Vagina (tissue), 2 donors: ENCODE data around the gene MARK2.

Source experiments
- POLR2A ChIP-seq, 2 donors: fragments of 450-650 bp; IDR thresholded peaks; one replicate each; pipeline ENCODE4 v1.6.1; 2017; ENCODE audit warnings: antibody characterized with exemption in 2 of 2, mild to moderate bottlenecking in 2 of 2, moderate library complexity in 2 of 2
- POLR2AphosphoS5 ChIP-seq, 2 donors: sonication (generic); formaldehyde crosslinking; IDR thresholded peaks; one replicate each; pipeline ENCODE4 v1.9.0; 2017; ENCODE audit warnings: antibody characterized with exemption in 2 of 2, mild to moderate bottlenecking in 2 of 2, low read depth in 1 of 2; ENCODE audit not compliant: insufficient read depth in 1 of 2
- TF ChIP-seq, protein P1 (sequence below), 3 experiments: fragments of 450-650 bp in 2 of 3; fragments of 200-600 bp in 1 of 3; sonication (generic) in 1 of 3; IDR thresholded peaks; one replicate each; pipeline ENCODE4 v1.5.1; 2017 to 2019; ENCODE audit warnings: antibody characterized with exemption in 3 of 3, mild to moderate bottlenecking in 2 of 3, moderate library complexity in 2 of 3

DNA sequence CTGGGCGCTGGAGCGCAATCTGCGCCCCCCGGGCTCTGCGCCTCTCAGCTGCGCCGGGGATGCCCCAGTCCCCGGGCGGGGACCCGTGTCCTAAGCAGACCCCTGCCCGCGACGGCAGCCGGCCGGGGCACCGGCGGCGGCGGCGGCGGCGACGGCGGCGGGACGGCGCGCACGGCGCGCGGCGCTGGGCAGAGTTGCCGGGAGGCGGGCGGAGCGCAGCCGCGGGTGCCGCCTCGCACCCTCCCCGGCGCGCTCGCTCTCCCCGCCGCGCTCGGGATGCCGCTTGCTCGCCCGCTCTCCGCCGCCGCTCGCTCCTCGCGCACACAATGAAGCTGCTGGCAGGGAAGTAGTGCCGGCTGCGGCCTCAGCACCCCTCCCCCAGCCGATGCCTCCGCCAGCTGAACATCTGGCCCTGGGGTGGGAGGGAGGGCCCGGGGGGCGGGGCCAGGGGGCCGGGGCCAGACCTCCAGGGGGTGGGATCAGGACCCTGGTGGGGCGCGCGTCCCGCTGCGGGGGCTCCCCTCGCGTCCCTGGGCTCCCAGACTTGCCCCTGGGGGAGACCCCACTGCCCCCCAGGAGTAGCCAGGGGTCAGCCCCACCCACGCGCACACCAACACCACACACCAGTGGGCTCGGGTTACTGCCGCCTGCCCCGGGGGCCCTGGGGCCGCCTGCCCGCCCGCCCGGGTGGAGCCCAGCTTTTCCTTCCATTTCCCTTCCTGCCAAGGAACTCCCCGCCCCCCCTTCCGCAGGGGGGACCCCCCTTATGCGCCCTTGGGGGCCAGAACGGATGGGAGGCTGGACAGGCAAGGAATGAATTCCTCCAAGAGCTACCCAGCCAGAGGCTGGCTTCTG lies 78.2 kb downstream of the MARK2 start, which contains the start of gene RCOR2:
- TF ChIP-seq, protein P1, sequence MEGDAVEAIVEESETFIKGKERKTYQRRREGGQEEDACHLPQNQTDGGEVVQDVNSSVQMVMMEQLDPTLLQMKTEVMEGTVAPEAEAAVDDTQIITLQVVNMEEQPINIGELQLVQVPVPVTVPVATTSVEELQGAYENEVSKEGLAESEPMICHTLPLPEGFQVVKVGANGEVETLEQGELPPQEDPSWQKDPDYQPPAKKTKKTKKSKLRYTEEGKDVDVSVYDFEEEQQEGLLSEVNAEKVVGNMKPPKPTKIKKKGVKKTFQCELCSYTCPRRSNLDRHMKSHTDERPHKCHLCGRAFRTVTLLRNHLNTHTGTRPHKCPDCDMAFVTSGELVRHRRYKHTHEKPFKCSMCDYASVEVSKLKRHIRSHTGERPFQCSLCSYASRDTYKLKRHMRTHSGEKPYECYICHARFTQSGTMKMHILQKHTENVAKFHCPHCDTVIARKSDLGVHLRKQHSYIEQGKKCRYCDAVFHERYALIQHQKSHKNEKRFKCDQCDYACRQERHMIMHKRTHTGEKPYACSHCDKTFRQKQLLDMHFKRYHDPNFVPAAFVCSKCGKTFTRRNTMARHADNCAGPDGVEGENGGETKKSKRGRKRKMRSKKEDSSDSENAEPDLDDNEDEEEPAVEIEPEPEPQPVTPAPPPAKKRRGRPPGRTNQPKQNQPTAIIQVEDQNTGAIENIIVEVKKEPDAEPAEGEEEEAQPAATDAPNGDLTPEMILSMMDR (IDR thresholded peaks at IDR 0.05) = no peak
- no peak for TF ChIP-seq POLR2A (IDR thresholded peaks at IDR 0.05)
- TF ChIP-seq POLR2AphosphoS5 (IDR thresholded peaks at IDR 0.05; ENCODE audit: insufficient read depth in 1 of 2, low read depth in 1 of 2) = no peak
